GM12891 (cell line): ENCODE data around the gene SSH3.

ENCODE experiments used
- POLR2A ChIP-seq: IDR thresholded peaks from 2 replicates; pipeline ENCODE4 v1.6.1; 2011; ENCODE audit warnings: low read depth, low read length, control low read depth
- POLR2AphosphoS5 ChIP-seq: IDR thresholded peaks from 2 replicates; pipeline ENCODE4 v1.6.1; 2011; ENCODE audit warnings: low read depth, low read length, control low read depth
- TAF1 ChIP-seq: IDR thresholded peaks from 2 replicates; pipeline ENCODE4 v1.6.1; 2011; ENCODE audit warnings: low read depth, low read length, control low read depth

GRCh38 chr11:67279589-67280340, 23.6 kb upstream of the SSH3 start:
- TF ChIP-seq POLR2A, result no peak
- TF ChIP-seq POLR2AphosphoS5, result no peak
- TF ChIP-seq TAF1, result no peak
